Peyer's patch (tissue), 4 donors: ENCODE data around the gene MAIP1. TPM values are rescaled to one million over a fixed set of nuclear protein-coding genes. Genes with fewer than 3 reads are reported as not detected.

ENCODE experiments used
- DNase-seq, 3 donors: peaks; one replicate each; pipeline ENCODE4 v3.0.0-alpha.2; 2017 to 2019
- H3K27ac ChIP-seq, 4 donors: fragments of 200-600 bp; sonication (generic); one replicate each; pipeline ENCODE4 v1.5.1; 2016 to 2019
- H3K27me3 ChIP-seq, 2 donors: fragments of 200-600 bp; sonication (generic); one replicate each; pipeline ENCODE4 v1.5.1; 2019
- H3K36me3 ChIP-seq, 3 donors: fragments of 200-600 bp; sonication (generic); one replicate each; pipeline ENCODE4 v1.5.1; 2016 to 2019
- H3K4me1 ChIP-seq, 4 donors: fragments of 200-600 bp; sonication (generic); one replicate each; pipeline ENCODE4 v1.5.1; 2016 to 2019
- H3K4me3 ChIP-seq, 4 donors: fragments of 200-600 bp; sonication (generic); 1 replicate in 3 of 4; 2 replicates in 1 of 4; pipeline ENCODE4 v1.5.1; 2016 to 2019; ENCODE audit warnings: mild to moderate bottlenecking in 1 of 4
- H3K9me3 ChIP-seq, 4 donors: fragments of 200-600 bp; sonication (generic); one replicate each; pipeline ENCODE4 v1.5.1; 2016 to 2019; ENCODE audit warnings: mild to moderate bottlenecking in 1 of 4
- CTCF ChIP-seq, 6 experiments: fragments of 450-650 bp in 4 of 6; fragments of 200-600 bp in 2 of 6; sonication (generic) in 1 of 6; IDR thresholded peaks; one replicate each; pipeline ENCODE4 v1.5.1; 2017 to 2019; ENCODE audit warnings: antibody characterized with exemption in 6 of 6, mild to moderate bottlenecking in 3 of 6, moderate library complexity in 1 of 6
- POLR2A ChIP-seq, 2 donors: fragments of 450-650 bp; IDR thresholded peaks; one replicate each; pipeline ENCODE4 v1.5.1; 2017; ENCODE audit warnings: antibody characterized with exemption in 2 of 2, mild to moderate bottlenecking in 2 of 2, moderate library complexity in 2 of 2
- total RNA-seq, 4 donors: library from RNA; depleted of rRNA; stranded (reverse); fragments of >200 nt; gene quantifications; one replicate each; pipeline ENCODE4 v1.1.0, GENCODE V29; 2016

The MAIP1 gene
- total RNA-seq, 4 donors from 2014 or later, result 8.3 to 58.2 (median 26.8) TPM

- no peak for DNase-seq
Measured at GRCh38 chr2:199966405-199966804, 11.0 kb downstream of the MAIP1 start.

GRCh38 chr2:199966976-199967375, 11.6 kb downstream of the MAIP1 start:
- H3K4me3 ChIP-seq, result no peak overlapping the region
- no peaks in the 10 kb centered on the region for H3K9me3 ChIP-seq
- TF ChIP-seq POLR2A (IDR thresholded peaks at IDR 0.05) (no peak), CTCF (IDR thresholded peaks at IDR 0.05) (no peak)
- H3K27ac ChIP-seq, result no peak overlapping the region
- H3K27me3 ChIP-seq, result no peaks in the 10 kb centered on the region
- no peak for DNase-seq
- H3K4me1 ChIP-seq, result no peaks in the 10 kb centered on the region
- peaks cover 0 to 57% (median 0%) of the 10 kb centered on the region in 3 donors for H3K36me3 ChIP-seq

More at GRCh38 chr2:199966405-199966804, 11.0 kb downstream of the MAIP1 start:
- Histone ChIP-seq H3K27me3 (no peaks in the 10 kb centered on the region), H3K27ac (no peak overlapping the region), H3K4me3 (no peak overlapping the region), H3K9me3 (no peaks in the 10 kb centered on the region), H3K4me1 (no peaks in the 10 kb centered on the region), H3K36me3 (peaks cover 0 to 63% (median 0%) of the 10 kb centered on the region in 3 donors)
- TF ChIP-seq CTCF (IDR thresholded peaks at IDR 0.05), result no peak
- TF ChIP-seq POLR2A (IDR thresholded peaks at IDR 0.05), result no peak

- Histone ChIP-seq H3K27me3 (no peaks in the 10 kb centered on the region), H3K4me1 (peaks cover 0 to 4% (median 0%) of the 10 kb centered on the region in 4 donors), H3K4me3 (no peak overlapping the region), H3K36me3 (peaks cover 0 to 48% (median 0%) of the 10 kb centered on the region in 3 donors), H3K27ac (no peak overlapping the region), H3K9me3 (no peaks in the 10 kb centered on the region)
- DNase-seq, result no peak
- no peak for TF ChIP-seq CTCF (IDR thresholded peaks at IDR 0.05)
- no peak for TF ChIP-seq POLR2A (IDR thresholded peaks at IDR 0.05)
Measured at GRCh38 chr2:199968126-199968525, 12.7 kb downstream of the MAIP1 start.

GRCh38 chr2:199972088-199972626, 16.8 kb downstream of the MAIP1 start:
- H3K9me3 ChIP-seq, result no peaks in the 10 kb centered on the region
- no peak for DNase-seq
- H3K27me3 ChIP-seq, result no peaks in the 10 kb centered on the region
- H3K4me3 ChIP-seq, result no peak overlapping the region
- H3K27ac ChIP-seq, result peak overlapping the region in 1 of 4 donors; percentile 27
- peaks cover 0 to 4% (median 0%) of the 10 kb centered on the region in 4 donors for H3K4me1 ChIP-seq
- TF ChIP-seq POLR2A (IDR thresholded peaks at IDR 0.05) (no peak), CTCF (IDR thresholded peaks at IDR 0.05) (no peak)
- H3K36me3 ChIP-seq, result peaks cover 0 to 9% (median 0%) of the 10 kb centered on the region in 3 donors

- H3K27ac ChIP-seq, result no peak overlapping the region
- H3K36me3 ChIP-seq, result no peaks in the 10 kb centered on the region
- TF ChIP-seq CTCF (IDR thresholded peaks at IDR 0.05), result peak in 4 of 6 experiments; percentile 30 to 81 (median 68)
- no peak for TF ChIP-seq POLR2A (IDR thresholded peaks at IDR 0.05)
- no peak for DNase-seq
- H3K4me3 ChIP-seq, result no peak overlapping the region
- H3K9me3 ChIP-seq, result no peaks in the 10 kb centered on the region
- no peaks in the 10 kb centered on the region for H3K27me3 ChIP-seq
- H3K4me1 ChIP-seq, result peaks cover 0 to 4% (median 0%) of the 10 kb centered on the region in 4 donors
Measured at GRCh38 chr2:199973703-199974102, 18.3 kb downstream of the MAIP1 start.
